ENCODE results near the gene FBXO31. TPM values are rescaled to one million over a fixed set of nuclear protein-coding genes. Genes with fewer than 3 reads are reported as not detected.
A peak's percentile ranks its signal among the peaks of the same experiment; 100 is the strongest.

The FBXO31 gene
- total and polyA plus RNA-seq, 2 of the 13 experiments (the other 11 are each of a cell fraction or from before 2014, with no cell fraction given), result 92.4 to 101 TPM

DNA sequence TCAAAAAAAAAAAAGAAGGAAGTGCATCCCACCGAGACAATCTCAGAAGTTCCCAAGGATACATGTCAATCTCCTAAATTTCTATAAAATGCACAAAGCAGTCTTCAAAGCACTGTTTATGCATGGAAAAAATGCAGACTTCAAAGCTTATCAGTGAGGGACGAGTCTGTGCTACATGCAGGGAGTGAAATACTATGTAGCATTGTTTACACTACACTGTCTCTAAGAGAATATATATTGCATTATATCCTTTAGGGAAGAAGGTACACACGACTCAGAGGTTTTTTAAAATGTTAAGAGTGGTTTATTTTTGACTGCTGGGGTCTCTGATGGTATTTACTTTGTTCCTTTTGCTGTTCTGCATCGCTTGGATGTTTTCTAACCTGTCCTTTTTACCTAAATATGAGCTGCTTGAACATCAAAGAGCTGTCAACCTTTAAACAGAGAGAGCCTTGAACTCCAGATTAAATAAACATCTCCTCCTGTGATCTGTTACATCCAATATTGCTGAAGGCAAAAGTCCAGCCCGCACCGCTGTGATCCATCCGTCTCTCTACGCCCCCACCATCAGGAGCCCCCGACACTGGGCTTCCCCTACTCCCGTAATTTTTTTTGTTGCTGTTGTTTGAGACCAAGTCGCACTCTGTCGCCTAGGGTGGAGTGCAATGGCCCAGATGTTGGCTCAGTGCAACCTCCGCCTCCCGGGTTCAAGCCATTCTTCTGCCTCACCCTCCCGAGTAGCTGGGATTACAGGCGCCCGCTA is 1.4 kb downstream of the FBXO31 start (continued):
- TF ChIP-seq ZNF782 (CRISPR knock-in tag; IDR thresholded peaks at IDR 0.05; ENCODE audit: borderline replicate concordance), result 0 out of 2 replicates have a peak, but pooled peaks have one; percentile 67
- no peak; the same call in none of the 2 replicates for TF ChIP-seq HDAC1 (CRISPR knock-in tag; IDR thresholded peaks at IDR 0.05)
- TF ChIP-seq, protein P1, sequence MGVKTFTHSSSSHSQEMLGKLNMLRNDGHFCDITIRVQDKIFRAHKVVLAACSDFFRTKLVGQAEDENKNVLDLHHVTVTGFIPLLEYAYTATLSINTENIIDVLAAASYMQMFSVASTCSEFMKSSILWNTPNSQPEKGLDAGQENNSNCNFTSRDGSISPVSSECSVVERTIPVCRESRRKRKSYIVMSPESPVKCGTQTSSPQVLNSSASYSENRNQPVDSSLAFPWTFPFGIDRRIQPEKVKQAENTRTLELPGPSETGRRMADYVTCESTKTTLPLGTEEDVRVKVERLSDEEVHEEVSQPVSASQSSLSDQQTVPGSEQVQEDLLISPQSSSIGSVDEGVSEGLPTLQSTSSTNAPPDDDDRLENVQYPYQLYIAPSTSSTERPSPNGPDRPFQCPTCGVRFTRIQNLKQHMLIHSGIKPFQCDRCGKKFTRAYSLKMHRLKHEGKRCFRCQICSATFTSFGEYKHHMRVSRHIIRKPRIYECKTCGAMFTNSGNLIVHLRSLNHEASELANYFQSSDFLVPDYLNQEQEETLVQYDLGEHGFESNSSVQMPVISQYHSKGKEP (CRISPR knock-in tag; IDR thresholded peaks at IDR 0.05), result no peak
- TF ChIP-seq, protein P2, sequence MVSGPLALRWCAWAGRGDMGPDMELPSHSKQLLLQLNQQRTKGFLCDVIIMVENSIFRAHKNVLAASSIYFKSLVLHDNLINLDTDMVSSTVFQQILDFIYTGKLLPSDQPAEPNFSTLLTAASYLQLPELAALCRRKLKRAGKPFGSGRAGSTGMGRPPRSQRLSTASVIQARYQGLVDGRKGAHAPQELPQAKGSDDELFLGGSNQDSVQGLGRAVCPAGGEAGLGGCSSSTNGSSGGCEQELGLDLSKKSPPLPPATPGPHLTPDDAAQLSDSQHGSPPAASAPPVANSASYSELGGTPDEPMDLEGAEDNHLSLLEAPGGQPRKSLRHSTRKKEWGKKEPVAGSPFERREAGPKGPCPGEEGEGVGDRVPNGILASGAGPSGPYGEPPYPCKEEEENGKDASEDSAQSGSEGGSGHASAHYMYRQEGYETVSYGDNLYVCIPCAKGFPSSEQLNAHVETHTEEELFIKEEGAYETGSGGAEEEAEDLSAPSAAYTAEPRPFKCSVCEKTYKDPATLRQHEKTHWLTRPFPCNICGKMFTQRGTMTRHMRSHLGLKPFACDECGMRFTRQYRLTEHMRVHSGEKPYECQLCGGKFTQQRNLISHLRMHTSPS (CRISPR knock-in tag; IDR thresholded peaks at IDR 0.05; ENCODE audit: low read depth), result no peak; the same call in 1 of the 2 replicates
- TF ChIP-seq, protein P3, sequence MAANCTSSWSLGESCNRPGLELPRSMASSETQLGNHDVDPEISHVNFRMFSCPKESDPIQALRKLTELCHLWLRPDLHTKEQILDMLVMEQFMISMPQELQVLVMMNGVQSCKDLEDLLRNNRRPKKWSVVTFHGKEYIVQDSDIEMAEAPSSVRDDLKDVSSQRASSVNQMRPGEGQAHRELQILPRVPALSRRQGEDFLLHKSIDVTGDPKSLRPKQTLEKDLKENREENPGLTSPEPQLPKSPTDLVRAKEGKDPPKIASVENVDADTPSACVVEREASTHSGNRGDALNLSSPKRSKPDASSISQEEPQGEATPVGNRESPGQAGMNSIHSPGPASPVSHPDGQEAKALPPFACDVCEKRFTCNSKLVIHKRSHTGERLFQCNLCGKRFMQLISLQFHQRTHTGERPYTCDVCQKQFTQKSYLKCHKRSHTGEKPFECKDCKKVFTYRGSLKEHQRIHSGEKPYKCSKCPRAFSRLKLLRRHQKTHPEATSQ (CRISPR knock-in tag; IDR thresholded peaks at IDR 0.05; ENCODE audit: borderline replicate concordance), result no peak
- TF ChIP-seq, protein P4, sequence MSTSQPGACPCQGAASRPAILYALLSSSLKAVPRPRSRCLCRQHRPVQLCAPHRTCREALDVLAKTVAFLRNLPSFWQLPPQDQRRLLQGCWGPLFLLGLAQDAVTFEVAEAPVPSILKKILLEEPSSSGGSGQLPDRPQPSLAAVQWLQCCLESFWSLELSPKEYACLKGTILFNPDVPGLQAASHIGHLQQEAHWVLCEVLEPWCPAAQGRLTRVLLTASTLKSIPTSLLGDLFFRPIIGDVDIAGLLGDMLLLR (CRISPR knock-in tag; IDR thresholded peaks at IDR 0.05), result no peak; the same call in 1 of the 2 replicates
- peak; percentile 32; the same call in 1 of the 2 replicates for TF ChIP-seq AKAP8 (CRISPR knock-in tag; IDR thresholded peaks at IDR 0.05)
- TF ChIP-seq FOXM1 (CRISPR knock-in tag; IDR thresholded peaks at IDR 0.05), result no peak
- TF ChIP-seq MBD4 (IDR thresholded peaks at IDR 0.05; ENCODE audit: borderline replicate concordance, low read length), result peak; percentile 98; the same call in 1 of the 2 replicates
- peak; percentile 99 for TF ChIP-seq HIVEP1 (CRISPR knock-in tag; IDR thresholded peaks at IDR 0.05)
- TF ChIP-seq, protein P5, sequence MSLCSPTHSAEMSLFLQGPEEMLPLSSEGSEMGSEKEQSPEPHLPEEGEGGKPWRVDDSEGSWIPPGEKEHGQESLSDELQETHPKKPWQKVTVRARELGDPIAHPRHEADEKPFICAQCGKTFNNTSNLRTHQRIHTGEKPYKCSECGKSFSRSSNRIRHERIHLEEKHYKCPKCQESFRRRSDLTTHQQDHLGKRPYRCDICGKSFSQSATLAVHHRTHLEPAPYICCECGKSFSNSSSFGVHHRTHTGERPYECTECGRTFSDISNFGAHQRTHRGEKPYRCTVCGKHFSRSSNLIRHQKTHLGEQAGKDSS (CRISPR knock-in tag; IDR thresholded peaks at IDR 0.05; ENCODE audit: borderline replicate concordance, low read depth), result 0 out of 2 replicates have a peak, but pooled peaks have one; percentile 29
- no peak for TF ChIP-seq ZNF256 (CRISPR knock-in tag; conservative IDR thresholded peaks at IDR 0.05)
- 0 out of 2 replicates have a peak, but pooled peaks have one; percentile 75 for TF ChIP-seq RORA (CRISPR knock-in tag; IDR thresholded peaks at IDR 0.05)
- TF ChIP-seq KDM5B (CRISPR knock-in tag; IDR thresholded peaks at IDR 0.05; ENCODE audit: borderline replicate concordance), result no peak
- TF ChIP-seq ZMAT3 (CRISPR knock-in tag; conservative IDR thresholded peaks at IDR 0.05), result peak; percentile 7; the same call in 1 of the 2 replicates
- 0 out of 2 replicates have a peak, but pooled peaks have one; percentile 85 for TF ChIP-seq ZNF101 (CRISPR knock-in tag; IDR thresholded peaks at IDR 0.05; ENCODE audit: borderline replicate concordance, low read depth)
- no peak; the same call in none of the 2 replicates for TF ChIP-seq MED13 (CRISPR knock-in tag; IDR thresholded peaks at IDR 0.05)
- no peak for TF ChIP-seq ZNF33A (CRISPR knock-in tag; IDR thresholded peaks at IDR 0.05; ENCODE audit: borderline replicate concordance)

All from HepG2 (cell line).